A549 (cell line): ENCODE results near the gene SAXO1. TPM values are rescaled to one million over a fixed set of nuclear protein-coding genes. Genes with fewer than 3 reads are reported as not detected.

Experiments
- ATAC-seq, 2 experiments: fragments of 200-7000 bp in 1 of 2; fragments of >200 bp in 1 of 2; cut with Nextera tagmentation in 1 of 2; cut with Tn5 transposase in 1 of 2; 3 replicates each; pipeline versions ENCODE4 v1.8.0 to v1.9.1; 2018 to 2020; ENCODE audit warnings: mild to moderate bottlenecking in 1 of 2, moderate library complexity in 1 of 2
- CTCF ChIA-PET: fragments of 300-600 bp; sonication (Branson Sonifier 250); formaldehyde crosslinking; extraction: SDS; loops from one replicate; lab custom pipeline; 2021; ENCODE audit warnings: antibody characterized with exemption, inconsistent platforms; lab: Yijun Ruan, JAX
- POLR2A ChIA-PET: fragments of 350-600 bp; formaldehyde crosslinking; extraction: SDS; loops from one replicate; lab custom pipeline; 2021; ENCODE audit warnings: antibody characterized with exemption, inconsistent platforms; lab: Yijun Ruan, JAX
- DNase-seq, 2 experiments: peaks; one replicate each; pipeline versions ENCODE4 v3.0.0 to v3.0.0-alpha.2; 2011 to 2016; ENCODE audit warnings: low read depth in 1 of 2, low spot score in 1 of 2
- FAIRE-seq: peaks from 2 replicates; lab custom pipeline; 2011; peaks lifted over from hg19 to GRCh38; lab: Jason Lieb, UNC
- H3K27ac ChIP-seq, 2 experiments: fragments of >200 bp; sonication (Bioruptor Twin); formaldehyde crosslinking; 3 replicates each; pipeline ENCODE4 v1.5.1; 2016 to 2017
- H3K4me1 ChIP-seq: fragments of >200 bp; sonication (Bioruptor Twin); formaldehyde crosslinking; 3 replicates; pipeline ENCODE4 v1.6.1; 2016
- H3K4me2 ChIP-seq: fragments of >200 bp; sonication (Bioruptor Twin); formaldehyde crosslinking; 3 replicates; pipeline ENCODE4 v1.6.1; 2016
- H3K4me3 ChIP-seq: fragments of >200 bp; sonication (Bioruptor Twin); formaldehyde crosslinking; 3 replicates; pipeline ENCODE4 v1.5.1; 2016
- H3K9me3 ChIP-seq: fragments of >200 bp; sonication (Bioruptor Twin); formaldehyde crosslinking; 3 replicates; pipeline ENCODE4 v1.6.1; 2016
- CBX2 ChIP-seq: fragments of 200-600 bp; sonication (generic); IDR thresholded peaks from 2 replicates; pipeline ENCODE4 v1.6.1; 2016; ENCODE audit warnings: low read depth, mild to moderate bottlenecking, borderline replicate concordance
- EHF ChIP-seq: fragments of 250-450 bp; sonication (Bioruptor Pico); IDR thresholded peaks from 2 replicates; pipeline ENCODE4 v1.5.0; 2020; ENCODE audit warnings: mild to moderate bottlenecking
- ESRRA ChIP-seq: fragments of 150-350 bp; IDR thresholded peaks from 2 replicates; pipeline ENCODE4 v1.6.1; 2014; ENCODE audit warnings: mild to moderate bottlenecking, low read length, borderline replicate concordance
- FOSB ChIP-seq: fragments of 250-450 bp; sonication (Bioruptor Pico); IDR thresholded peaks from 2 replicates; pipeline ENCODE4 v1.5.0; 2020; ENCODE audit warnings: mild to moderate bottlenecking, moderate library complexity
- HDAC2 ChIP-seq: fragments of 200-600 bp; sonication (generic); IDR thresholded peaks from 2 replicates; pipeline ENCODE4 v1.6.1; 2016
- HEYL ChIP-seq: fragments of 250-450 bp; sonication (Bioruptor Pico); IDR thresholded peaks from 2 replicates; pipeline ENCODE4 v1.8.0; 2021; ENCODE audit warnings: mild to moderate bottlenecking, moderate library complexity
- HOXB13 ChIP-seq: fragments of 250-450 bp; sonication (Bioruptor Pico); IDR thresholded peaks from 2 replicates; pipeline ENCODE4 v1.5.0; 2020; ENCODE audit warnings: low read depth, mild to moderate bottlenecking, moderate library complexity
- KDM1A ChIP-seq: fragments of 200-600 bp; sonication (generic); IDR thresholded peaks from 2 replicates; pipeline ENCODE4 v1.6.1; 2016; ENCODE audit warnings: low read depth, mild to moderate bottlenecking
- MYC ChIP-seq: IDR thresholded peaks from 2 replicates; pipeline ENCODE4 v1.6.1; 2012; ENCODE audit warnings: mild to moderate bottlenecking, inconsistent platforms, low read length, improper control_type of control experiment, borderline replicate concordance
- NFE2L2 ChIP-seq: fragments of 150-350 bp; conservative IDR thresholded peaks from 2 replicates; pipeline ENCODE4 v1.6.1; 2014; ENCODE audit warnings: low read length
- NR3C1 ChIP-seq: fragments of >200 bp; sonication (Bioruptor Twin); formaldehyde crosslinking; IDR thresholded peaks from 3 replicates; pipeline ENCODE4 v1.6.1; 2017
- POLR2A ChIP-seq: IDR thresholded peaks from 2 replicates; pipeline ENCODE4 v1.6.1; 2012; ENCODE audit warnings: mild to moderate bottlenecking, low read length
- RAD21 ChIP-seq, 2 experiments: fragments of >200 bp in 1 of 2; sonication (Bioruptor Twin) in 1 of 2; formaldehyde crosslinking in 1 of 2; IDR thresholded peaks in 1 of 2; conservative IDR thresholded peaks in 1 of 2; 2 replicates in 1 of 2; 3 replicates in 1 of 2; pipeline ENCODE4 v1.6.1; 2012 to 2018; ENCODE audit warnings: inconsistent platforms in 1 of 2
- RARB ChIP-seq: fragments of 250-450 bp; sonication (Bioruptor Pico); IDR thresholded peaks from 2 replicates; pipeline ENCODE4 v1.8.0; 2021; ENCODE audit warnings: mild to moderate bottlenecking, moderate library complexity
- RFX5 ChIP-seq: fragments of 450-650 bp; IDR thresholded peaks from 2 replicates; pipeline ENCODE4 v1.7.1; 2014; ENCODE audit warnings: antibody characterized with exemption, mild to moderate bottlenecking, moderate library complexity
- RNF2 ChIP-seq: fragments of 200-600 bp; sonication (generic); IDR thresholded peaks from 2 replicates; pipeline ENCODE4 v1.6.1; 2016; ENCODE audit warnings: low read depth, mild to moderate bottlenecking, antibody characterized with exemption, moderate library complexity, borderline replicate concordance
- SMC3 ChIP-seq: fragments of >200 bp; sonication (Bioruptor Twin); formaldehyde crosslinking; IDR thresholded peaks from 3 replicates; pipeline ENCODE4 v1.6.1; 2018; ENCODE audit warnings: inconsistent platforms
- SREBF2 ChIP-seq: fragments of 450-650 bp; IDR thresholded peaks from 2 replicates; pipeline ENCODE4 v1.6.1; 2014; ENCODE audit warnings: mild to moderate bottlenecking, moderate library complexity
- TFCP2L1 ChIP-seq: fragments of 250-450 bp; sonication (Bioruptor Pico); IDR thresholded peaks from 2 replicates; pipeline ENCODE4 v1.5.0; 2021; ENCODE audit warnings: mild to moderate bottlenecking
- ZNF302 ChIP-seq: fragments of 250-450 bp; sonication (Bioruptor Pico); IDR thresholded peaks from 2 replicates; pipeline ENCODE4 v1.9.0; 2021; ENCODE audit warnings: inconsistent platforms, mild to moderate bottlenecking, moderate library complexity
- ZSCAN20 ChIP-seq: fragments of 250-450 bp; sonication (Bioruptor Pico); IDR thresholded peaks from 2 replicates; pipeline ENCODE4 v1.8.0; 2022; ENCODE audit warnings: mild to moderate bottlenecking, moderate library complexity
- WGBS: methylation state at CpG from one replicate; pipeline ENCODE4 v1.1.6; 2017; ENCODE audit errors: missing lambda C conversion rate; 5-methylcytosine and 5-hydroxymethylcytosine counted together
- polyA plus RNA-seq, 4 experiments: library from polyadenylated mRNA; depleted of rRNA in 3 of 4; stranded (reverse); fragments of >200 nt; fragmentation: RNase III in 1 of 4; extraction: RNeasy Plus Mini Kit Qiagen cat#74134 plus additional on column Dnase treatment in 1 of 4; gene quantifications; 2 replicates in 3 of 4; 3 replicates in 1 of 4; pipeline ENCODE4 v1.2.3, GENCODE V29; 2011 to 2017
- TF ChIP-seq, protein P1 (sequence below): fragments of 150-350 bp; IDR thresholded peaks from 2 replicates; pipeline ENCODE4 v1.6.1; 2014; ENCODE audit warnings: low read depth, mild to moderate bottlenecking, low read length
- TF ChIP-seq, protein P2 (sequence below): fragments of 450-650 bp; IDR thresholded peaks from 2 replicates; pipeline ENCODE4 v1.6.1; 2014; ENCODE audit warnings: antibody characterized with exemption
- TF ChIP-seq, protein P3 (sequence below): fragments of 250-450 bp; sonication (Bioruptor Pico); IDR thresholded peaks from 2 replicates; pipeline ENCODE4 v1.5.0; 2021; ENCODE audit warnings: mild to moderate bottlenecking, moderate library complexity, borderline replicate concordance
- TF ChIP-seq, protein P4 (sequence below): fragments of 200-600 bp; sonication (generic); IDR thresholded peaks from 2 replicates; pipeline ENCODE4 v1.6.1; 2016; ENCODE audit warnings: antibody characterized with exemption, mild to moderate bottlenecking, moderate library complexity
- TF ChIP-seq, protein P5 (sequence below): fragments of >200 bp; sonication (Bioruptor Twin); formaldehyde crosslinking; IDR thresholded peaks from 2 replicates; pipeline ENCODE4 v1.6.1; 2016

Gene SAXO1
- polyA plus RNA-seq, 2 of the 4 experiments (the other 2 are of a cell fraction): not detected

DNA sequence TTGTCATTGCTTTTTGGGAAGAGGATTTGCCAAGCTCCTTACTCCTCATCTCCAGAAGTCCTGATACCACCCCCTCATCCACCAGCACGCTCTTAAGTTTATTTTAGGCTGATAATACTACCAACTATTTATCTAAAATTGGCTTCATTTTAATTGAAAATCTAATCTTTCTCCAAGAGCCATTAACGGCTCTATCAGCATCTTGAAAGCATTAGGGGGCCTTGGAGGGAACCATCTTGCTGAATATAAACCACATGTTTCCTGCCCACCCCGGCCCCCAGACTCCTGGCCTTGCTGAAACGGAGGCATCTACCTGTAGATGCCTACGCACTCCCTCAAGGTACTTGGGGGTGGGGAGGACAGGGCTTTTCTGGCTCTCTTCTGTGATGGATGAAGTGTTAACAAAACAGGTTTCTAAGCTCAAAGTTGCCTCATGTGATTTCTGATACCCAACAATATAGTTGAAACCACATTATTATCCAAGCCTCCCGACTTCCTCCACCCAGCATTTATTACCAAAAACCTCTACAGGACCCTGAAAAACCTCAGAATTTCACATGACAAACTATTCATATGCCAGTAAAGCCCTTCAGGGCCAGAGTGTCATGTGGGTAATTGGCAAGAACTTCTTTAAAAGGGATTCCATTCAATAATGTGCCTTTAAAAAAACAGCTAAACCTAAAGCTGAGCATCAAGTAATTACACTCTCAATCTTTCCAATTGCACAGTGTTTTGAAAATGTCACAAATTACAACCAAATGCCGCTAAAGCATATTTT, 96.7 kb downstream of the SAXO1 start:
- 2% methylated on average over 7 of the region's 7 CpGs for WGBS
- no peak overlapping the region for H3K4me3 ChIP-seq
- TF ChIP-seq, protein P1, sequence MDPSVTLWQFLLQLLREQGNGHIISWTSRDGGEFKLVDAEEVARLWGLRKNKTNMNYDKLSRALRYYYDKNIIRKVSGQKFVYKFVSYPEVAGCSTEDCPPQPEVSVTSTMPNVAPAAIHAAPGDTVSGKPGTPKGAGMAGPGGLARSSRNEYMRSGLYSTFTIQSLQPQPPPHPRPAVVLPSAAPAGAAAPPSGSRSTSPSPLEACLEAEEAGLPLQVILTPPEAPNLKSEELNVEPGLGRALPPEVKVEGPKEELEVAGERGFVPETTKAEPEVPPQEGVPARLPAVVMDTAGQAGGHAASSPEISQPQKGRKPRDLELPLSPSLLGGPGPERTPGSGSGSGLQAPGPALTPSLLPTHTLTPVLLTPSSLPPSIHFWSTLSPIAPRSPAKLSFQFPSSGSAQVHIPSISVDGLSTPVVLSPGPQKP: no peak
- TF ChIP-seq ZSCAN20 (CRISPR knock-in tag) (no peak), HOXB13 (no peak), KDM1A (no peak), NR3C1 (no peak), NFE2L2 (no peak), FOSB (CRISPR knock-in tag) (no peak), TFCP2L1 (CRISPR knock-in tag) (no peak), HDAC2 (no peak), EHF (CRISPR knock-in tag) (no peak), CBX2 (no peak), ZNF302 (no peak), ESRRA (no peak), POLR2A (no peak)
- TF ChIP-seq, protein P2, sequence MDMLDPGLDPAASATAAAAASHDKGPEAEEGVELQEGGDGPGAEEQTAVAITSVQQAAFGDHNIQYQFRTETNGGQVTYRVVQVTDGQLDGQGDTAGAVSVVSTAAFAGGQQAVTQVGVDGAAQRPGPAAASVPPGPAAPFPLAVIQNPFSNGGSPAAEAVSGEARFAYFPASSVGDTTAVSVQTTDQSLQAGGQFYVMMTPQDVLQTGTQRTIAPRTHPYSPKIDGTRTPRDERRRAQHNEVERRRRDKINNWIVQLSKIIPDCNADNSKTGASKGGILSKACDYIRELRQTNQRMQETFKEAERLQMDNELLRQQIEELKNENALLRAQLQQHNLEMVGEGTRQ: no peak
- TF ChIP-seq, protein P3, sequence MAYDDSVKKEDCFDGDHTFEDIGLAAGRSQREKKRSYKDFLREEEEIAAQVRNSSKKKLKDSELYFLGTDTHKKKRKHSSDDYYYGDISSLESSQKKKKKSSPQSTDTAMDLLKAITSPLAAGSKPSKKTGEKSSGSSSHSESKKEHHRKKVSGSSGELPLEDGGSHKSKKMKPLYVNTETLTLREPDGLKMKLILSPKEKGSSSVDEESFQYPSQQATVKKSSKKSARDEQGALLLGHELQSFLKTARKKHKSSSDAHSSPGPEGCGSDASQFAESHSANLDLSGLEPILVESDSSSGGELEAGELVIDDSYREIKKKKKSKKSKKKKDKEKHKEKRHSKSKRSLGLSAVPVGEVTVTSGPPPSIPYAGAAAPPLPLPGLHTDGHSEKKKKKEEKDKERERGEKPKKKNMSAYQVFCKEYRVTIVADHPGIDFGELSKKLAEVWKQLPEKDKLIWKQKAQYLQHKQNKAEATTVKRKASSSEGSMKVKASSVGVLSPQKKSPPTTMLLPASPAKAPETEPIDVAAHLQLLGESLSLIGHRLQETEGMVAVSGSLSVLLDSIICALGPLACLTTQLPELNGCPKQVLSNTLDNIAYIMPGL (CRISPR knock-in tag): no peak
- no peaks in the 10 kb centered on the region for H3K9me3 ChIP-seq
- ChIA-PET CTCF (interaction anchor here (1.2 kb wide), 1 partner anchor 8 kb away, joined by 3 read pairs; no protein-coding TSS in a partner anchor), POLR2A (no interaction called here)
- ATAC-seq (no peak), DNase-seq (no peak), FAIRE-seq (no peak)
- H3K27ac ChIP-seq: no peak overlapping the region
- H3K4me1 ChIP-seq: no peaks in the 10 kb centered on the region
- H3K4me2 ChIP-seq: no peak overlapping the region

DNA sequence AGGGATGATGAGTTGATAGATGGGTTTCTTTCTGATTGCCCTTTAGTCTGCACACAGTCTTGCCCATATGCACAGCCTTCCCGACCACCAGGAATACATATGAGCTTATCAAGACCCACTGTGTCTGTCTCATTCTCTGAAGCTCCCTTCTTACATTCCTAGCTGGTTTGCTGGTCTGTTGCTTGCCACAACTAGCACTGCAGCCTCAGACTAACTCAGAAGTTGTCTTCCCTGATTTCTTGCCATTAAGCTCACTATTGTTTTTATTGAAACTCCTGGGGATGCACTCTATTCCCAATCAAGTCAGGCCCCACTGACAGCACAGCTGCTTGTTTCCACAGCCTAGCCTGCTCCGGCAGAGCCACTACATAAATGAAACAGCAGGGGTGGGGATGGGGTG, 97.5 kb downstream of the SAXO1 start:
- ChIA-PET POLR2A (no interaction called here), CTCF (interaction anchor here (1.2 kb wide), 1 partner anchor 9 kb away, joined by 3 read pairs; no protein-coding TSS in a partner anchor)
- FAIRE-seq (no peak), ATAC-seq (no peak), DNase-seq (no peak)
- Histone ChIP-seq H3K9me3 (no peaks in the 10 kb centered on the region), H3K4me1 (no peaks in the 10 kb centered on the region), H3K4me2 (no peak overlapping the region), H3K27ac (no peak overlapping the region), H3K4me3 (no peak overlapping the region)
- 3% methylated on average over 2 of the region's 2 CpGs for WGBS
- TF ChIP-seq MYC: no peak
- TF ChIP-seq, protein P4, sequence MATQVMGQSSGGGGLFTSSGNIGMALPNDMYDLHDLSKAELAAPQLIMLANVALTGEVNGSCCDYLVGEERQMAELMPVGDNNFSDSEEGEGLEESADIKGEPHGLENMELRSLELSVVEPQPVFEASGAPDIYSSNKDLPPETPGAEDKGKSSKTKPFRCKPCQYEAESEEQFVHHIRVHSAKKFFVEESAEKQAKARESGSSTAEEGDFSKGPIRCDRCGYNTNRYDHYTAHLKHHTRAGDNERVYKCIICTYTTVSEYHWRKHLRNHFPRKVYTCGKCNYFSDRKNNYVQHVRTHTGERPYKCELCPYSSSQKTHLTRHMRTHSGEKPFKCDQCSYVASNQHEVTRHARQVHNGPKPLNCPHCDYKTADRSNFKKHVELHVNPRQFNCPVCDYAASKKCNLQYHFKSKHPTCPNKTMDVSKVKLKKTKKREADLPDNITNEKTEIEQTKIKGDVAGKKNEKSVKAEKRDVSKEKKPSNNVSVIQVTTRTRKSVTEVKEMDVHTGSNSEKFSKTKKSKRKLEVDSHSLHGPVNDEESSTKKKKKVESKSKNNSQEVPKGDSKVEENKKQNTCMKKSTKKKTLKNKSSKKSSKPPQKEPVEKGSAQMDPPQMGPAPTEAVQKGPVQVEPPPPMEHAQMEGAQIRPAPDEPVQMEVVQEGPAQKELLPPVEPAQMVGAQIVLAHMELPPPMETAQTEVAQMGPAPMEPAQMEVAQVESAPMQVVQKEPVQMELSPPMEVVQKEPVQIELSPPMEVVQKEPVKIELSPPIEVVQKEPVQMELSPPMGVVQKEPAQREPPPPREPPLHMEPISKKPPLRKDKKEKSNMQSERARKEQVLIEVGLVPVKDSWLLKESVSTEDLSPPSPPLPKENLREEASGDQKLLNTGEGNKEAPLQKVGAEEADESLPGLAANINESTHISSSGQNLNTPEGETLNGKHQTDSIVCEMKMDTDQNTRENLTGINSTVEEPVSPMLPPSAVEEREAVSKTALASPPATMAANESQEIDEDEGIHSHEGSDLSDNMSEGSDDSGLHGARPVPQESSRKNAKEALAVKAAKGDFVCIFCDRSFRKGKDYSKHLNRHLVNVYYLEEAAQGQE: no peak
- no peak for TF ChIP-seq RAD21 (conservative IDR thresholded peaks at IDR 0.05 in 1 of 2, IDR thresholded peaks at IDR 0.05 in 1 of 2)
- TF ChIP-seq, protein P3 (CRISPR knock-in tag): no peak
- no peak for TF ChIP-seq FOSB (CRISPR knock-in tag)
- TF ChIP-seq HOXB13: no peak
- no peak for TF ChIP-seq RARB (CRISPR knock-in tag)
- no peak for TF ChIP-seq RNF2
- TF ChIP-seq SREBF2: no peak
- no peak for TF ChIP-seq SMC3
- TF ChIP-seq EHF (CRISPR knock-in tag): no peak
- TF ChIP-seq RFX5: no peak
- no peak for TF ChIP-seq HEYL (CRISPR knock-in tag)
- TF ChIP-seq, protein P5, sequence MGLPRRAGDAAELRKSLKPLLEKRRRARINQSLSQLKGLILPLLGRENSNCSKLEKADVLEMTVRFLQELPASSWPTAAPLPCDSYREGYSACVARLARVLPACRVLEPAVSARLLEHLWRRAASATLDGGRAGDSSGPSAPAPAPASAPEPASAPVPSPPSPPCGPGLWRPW: no peak
- TF ChIP-seq, protein P2: no peak
